Measurements from ENCODE around the gene PTOV1. TPM values are rescaled to one million over a fixed set of nuclear protein-coding genes. Genes with fewer than 3 reads are reported as not detected.
A peak's percentile ranks its signal among the peaks of the same experiment; 100 is the strongest.

The PTOV1 gene
- total and polyA plus RNA-seq, 10 of the 15 experiments (the other 5 are each of a cell fraction or from before 2014, with no cell fraction given), result 3.2 to 83.5 (median 22.3) TPM

- Histone ChIP-seq H3K9me3 (replicated peaks; ENCODE audit: control insufficient read depth, insufficient read depth, low read length) (peaks cover 5% of the 10 kb centered on the region; the same call in 2 of the 3 replicates), H3K9ac (ENCODE audit: control insufficient read depth, insufficient read depth, low read length) (no peak overlapping the region), H2AFZ (ENCODE audit: control insufficient read depth, low read depth, low read length) (no peak overlapping the region), H3K4me2 (ENCODE audit: control insufficient read depth, insufficient read depth) (peak overlapping the region; percentile 12; the same call in 1 of the 2 replicates), H3K27me3 (replicated peaks in 1 of 2; ENCODE audit: control insufficient read depth in 2 of 2, insufficient read depth in 2 of 2, low read length in 1 of 2) (no peaks in the 10 kb centered on the region), H3K79me2 (ENCODE audit: control insufficient read depth, insufficient read depth, low read length) (no peaks in the 10 kb centered on the region), H4K20me1 (ENCODE audit: control insufficient read depth, insufficient read depth) (no peaks in the 10 kb centered on the region), H3K4me3 (no peak overlapping the region), H3K36me3 (ENCODE audit: control insufficient read depth in 2 of 2, insufficient read depth in 2 of 2, low read length in 1 of 2) (peaks cover 0 to 2% of the 10 kb centered on the region in 2 experiments; a peak in 2 of 4 replicates), H3K27ac (ENCODE audit: control insufficient read depth, insufficient read depth) (no peak overlapping the region), H3K4me1 (ENCODE audit: control insufficient read depth, insufficient read depth, low read length) (peaks cover 25% of the 10 kb centered on the region)
- DNase-seq (ENCODE audit: low read depth, low spot score), result no peak
- ChIA-PET CTCF (no interaction called here), POLR2A (interaction anchor here (0.5 to 1.4 kb wide), 5 partner anchors 21 to 25 kb away, joined by 3 to 8 read pairs (median 4); partner anchors contain the start of gene PNKP), RAD21 (ENCODE audit: unreplicated experiment) (no interaction called here), SMC1A (ENCODE audit: uncharacterized antibody, unreplicated experiment) (interaction anchor here (1.4 kb wide), 2 partner anchors 22 to 26 kb away, joined by 3 read pairs; partner anchors contain the start of gene MED25)
- ATAC-seq, result no peak
- no TSS peak for BruUV-seq (replicated peaks)
- WGBS (ENCODE audit: insufficient coverage, insufficient replicate concordance, low lambda C conversion rate, missing lambda C conversion rate), result 39% methylated on average over 18 of the region's 18 CpGs
- in situ Hi-C loops (cut with MboI) (no loop called here), intact Hi-C loops (cut with micrococcal nuclease; ENCODE audit: unreplicated experiment) (no loop called here)
- no peak for TF ChIP-seq IRF3 (IDR thresholded peaks at IDR 0.05)
- no peak for TF ChIP-seq ZSCAN29 (IDR thresholded peaks at IDR 0.05)
- no peak for TF ChIP-seq EGR1 (IDR thresholded peaks at IDR 0.05; ENCODE audit: borderline replicate concordance in 1 of 2, low read depth in 2 of 2, low read length in 2 of 2)
- TF ChIP-seq SMARCA5 (IDR thresholded peaks at IDR 0.05), result no peak
- FAIRE-seq, result no peak
These were observed 6.5 kb upstream of the PTOV1 start for GRCh38 chr19:49844138-49845095.

Data from GM12878 (cell line).